SIG-M5 (cell line): Measurements from ENCODE around the gene LDLR.

Experiments used
- DNase-seq: peaks from one replicate; lab custom pipeline; 2025; lab: John Stamatoyannopoulos, UW

Gene LDLR

GRCh38 chr19:11089254-11090013 lies at the start of gene LDLR:
Gene LDLR, plus strand, starts transcription at chr19:11089463. Its CDS starts 86 bp downstream, at chr19:11089549.
- DNase-seq = peak; percentile 45

- DNase-seq = no peak
Measured at GRCh38 chr19:11041194-11041593, 48.1 kb upstream of the LDLR start.

- no peak for DNase-seq
Measured at GRCh38 chr19:11041966-11042627, 47.2 kb upstream of the LDLR start.

GRCh38 chr19:11044431-11044830 lies 44.8 kb upstream of the LDLR start:
- no peak for DNase-seq

GRCh38 chr19:11045536-11045935 lies 43.7 kb upstream of the LDLR start:
- no peak for DNase-seq

- DNase-seq = no peak
Measured at GRCh38 chr19:11046605-11047354, 42.5 kb upstream of the LDLR start.

- DNase-seq = no peak
Measured at GRCh38 chr19:11047866-11048265, 41.4 kb upstream of the LDLR start.

GRCh38 chr19:11050323-11051114 lies 38.7 kb upstream of the LDLR start:
- DNase-seq = no peak

- no peak for DNase-seq
Measured at GRCh38 chr19:11053817-11054195, 35.5 kb upstream of the LDLR start.

- DNase-seq = no peak
Measured at GRCh38 chr19:11054200-11054599, 35.1 kb upstream of the LDLR start.

GRCh38 chr19:11054628-11055027 lies 34.6 kb upstream of the LDLR start:
- no peak for DNase-seq

GRCh38 chr19:11058246-11059030 lies 30.8 kb upstream of the LDLR start:
- no peak for DNase-seq

GRCh38 chr19:11059511-11060358 lies 29.5 kb upstream of the LDLR start:
- no peak for DNase-seq

- DNase-seq = no peak
Measured at GRCh38 chr19:11061952-11062351, 27.3 kb upstream of the LDLR start.

- DNase-seq = no peak
Measured at GRCh38 chr19:11063434-11063833, 25.8 kb upstream of the LDLR start.

- DNase-seq = no peak
Measured at GRCh38 chr19:11064831-11065303, 24.4 kb upstream of the LDLR start.

- no peak for DNase-seq
Measured at GRCh38 chr19:11066326-11066725, 22.9 kb upstream of the LDLR start.

- DNase-seq = no peak
Measured at GRCh38 chr19:11067356-11068113, 21.7 kb upstream of the LDLR start.

GRCh38 chr19:11069561-11069960 lies 19.7 kb upstream of the LDLR start:
- no peak for DNase-seq
